ENCODE results near the gene TMEM41B.
"Not testable (repeated sequence)": the region's sequence is repeated elsewhere in the genome, so short reads cannot be mapped to it uniquely, and the experiment has no call there.

TMEM41B gene

DNA sequence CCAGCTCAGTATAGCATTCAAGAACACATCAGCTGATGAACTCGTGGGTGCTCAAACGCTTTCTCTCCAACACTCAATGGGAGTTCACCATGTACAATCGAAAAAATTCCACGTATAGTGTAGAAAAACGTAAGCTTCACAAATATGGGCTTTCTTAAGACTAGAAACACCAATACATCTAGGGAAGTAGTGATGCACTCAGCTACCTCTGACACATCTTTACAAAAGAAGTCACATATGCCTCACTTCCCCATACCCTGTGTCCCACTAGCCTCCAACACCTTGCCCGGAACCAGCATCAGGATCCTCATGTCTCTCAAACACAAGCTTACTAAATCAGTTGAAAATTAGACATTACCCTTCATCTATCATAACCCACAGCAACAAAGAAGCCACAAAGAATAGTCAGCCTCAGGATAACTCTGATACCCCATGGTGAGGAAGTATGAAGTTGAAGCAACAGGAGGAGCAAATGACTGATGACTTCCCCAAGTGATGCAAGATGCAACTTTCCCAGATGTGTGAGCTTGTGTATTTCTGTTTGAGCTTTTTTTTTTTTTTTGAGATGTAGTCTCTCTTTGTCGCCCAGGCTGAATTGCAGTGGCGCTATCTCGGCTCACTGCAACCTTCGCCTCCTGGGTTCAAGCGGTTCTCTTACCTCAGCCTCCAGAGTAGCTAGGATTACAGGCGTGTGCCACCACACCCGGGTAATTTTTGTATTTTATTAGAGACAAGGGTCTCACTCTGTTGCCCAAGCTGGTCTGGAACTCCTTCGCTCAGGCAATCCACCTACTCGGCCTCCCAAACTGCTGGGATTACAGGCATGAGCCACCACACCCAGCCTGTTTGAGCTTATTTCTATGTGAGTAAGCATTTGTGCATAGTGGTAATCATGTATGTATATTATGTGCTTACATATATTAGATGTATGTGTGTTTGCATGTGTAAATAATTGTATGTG is 40.7 kb downstream of the TMEM41B start:
- H3K4me1 ChIP-seq (ENCODE audit: control insufficient read depth, insufficient read depth, low read length, poor library complexity, severe bottlenecking), result no peaks in the 10 kb centered on the region
- no peak overlapping the region for H3K27ac ChIP-seq (ENCODE audit: insufficient read depth, low read length, poor library complexity, severe bottlenecking)
- H3K36me3 ChIP-seq (ENCODE audit: control insufficient read depth, insufficient read depth, low read length), result no peaks in the 10 kb centered on the region
- no peak for DNase-seq
- no peaks in the 10 kb centered on the region for H3K27me3 ChIP-seq (replicated peaks; ENCODE audit: control insufficient read depth, insufficient read depth, low read length, poor library complexity, severe bottlenecking)
- H3K9me3 ChIP-seq (ENCODE audit: control insufficient read depth, low read length), result no peaks in the 10 kb centered on the region
- no peak overlapping the region for H3K4me3 ChIP-seq (ENCODE audit: insufficient read depth, low read depth, low read length, poor library complexity, severe bottlenecking)

DNA sequence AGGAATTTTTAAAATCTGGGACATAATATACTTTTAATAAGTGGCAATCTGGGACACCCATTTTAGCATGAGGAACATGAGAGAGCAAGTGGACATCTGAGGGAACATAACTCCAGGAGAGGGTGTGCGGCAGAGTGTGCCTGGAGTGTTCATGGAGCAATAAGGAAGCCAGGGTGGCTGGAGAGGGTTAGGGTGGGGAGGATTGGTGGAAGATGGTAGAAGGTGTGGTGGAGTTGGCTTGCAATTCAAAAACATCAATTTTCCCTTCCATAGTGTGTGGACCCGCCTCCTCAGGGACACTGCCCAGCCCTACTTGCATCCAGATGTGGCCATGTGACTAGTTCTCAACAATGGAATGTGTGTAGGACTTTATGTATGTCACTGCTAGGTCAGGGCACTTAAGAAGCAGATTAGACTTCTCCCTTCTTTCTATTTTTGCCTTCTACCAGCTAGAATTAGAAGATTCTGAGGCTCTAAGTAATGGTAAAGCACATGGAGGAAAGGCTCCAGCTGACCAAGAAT is 44.8 kb downstream of the TMEM41B start:
- Histone ChIP-seq H3K9me3 (ENCODE audit: control insufficient read depth, low read length) (no peaks in the 10 kb centered on the region), H3K4me1 (ENCODE audit: control insufficient read depth, insufficient read depth, low read length, poor library complexity, severe bottlenecking) (no peaks in the 10 kb centered on the region), H3K27me3 (replicated peaks; ENCODE audit: control insufficient read depth, insufficient read depth, low read length, poor library complexity, severe bottlenecking) (no peaks in the 10 kb centered on the region), H3K4me3 (ENCODE audit: insufficient read depth, low read depth, low read length, poor library complexity, severe bottlenecking) (no peak overlapping the region), H3K27ac (ENCODE audit: insufficient read depth, low read length, poor library complexity, severe bottlenecking) (no peak overlapping the region), H3K36me3 (ENCODE audit: control insufficient read depth, insufficient read depth, low read length) (no peaks in the 10 kb centered on the region)
- no peak for DNase-seq

DNA sequence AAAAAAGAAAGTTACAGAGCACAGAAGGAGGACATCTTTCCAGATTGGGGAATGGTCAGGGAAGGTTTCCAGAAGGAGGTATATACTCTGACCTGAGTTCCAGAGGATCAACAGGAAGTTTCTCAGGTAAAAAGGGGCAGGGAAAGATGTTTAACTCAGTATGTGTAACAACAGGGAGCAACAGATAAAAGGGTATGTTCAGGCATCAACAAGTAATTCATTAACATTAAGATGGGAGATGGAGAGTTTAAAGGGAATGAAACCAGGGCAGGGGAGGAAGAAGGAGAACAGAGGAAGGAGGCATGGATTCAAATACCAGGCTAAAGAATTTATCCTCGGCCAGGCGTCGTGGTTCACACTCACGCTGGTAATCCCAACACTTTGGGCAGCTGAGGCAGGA is 46.7 kb downstream of the TMEM41B start:
- Histone ChIP-seq H3K4me3 (ENCODE audit: insufficient read depth, low read depth, low read length, poor library complexity, severe bottlenecking) (no peak overlapping the region), H3K4me1 (ENCODE audit: control insufficient read depth, insufficient read depth, low read length, poor library complexity, severe bottlenecking) (no peaks in the 10 kb centered on the region), H3K27me3 (replicated peaks; ENCODE audit: control insufficient read depth, insufficient read depth, low read length, poor library complexity, severe bottlenecking) (no peaks in the 10 kb centered on the region), H3K36me3 (ENCODE audit: control insufficient read depth, insufficient read depth, low read length) (no peaks in the 10 kb centered on the region), H3K27ac (ENCODE audit: insufficient read depth, low read length, poor library complexity, severe bottlenecking) (no peak overlapping the region), H3K9me3 (ENCODE audit: control insufficient read depth, low read length) (no peaks in the 10 kb centered on the region)
- no peak for DNase-seq

DNA sequence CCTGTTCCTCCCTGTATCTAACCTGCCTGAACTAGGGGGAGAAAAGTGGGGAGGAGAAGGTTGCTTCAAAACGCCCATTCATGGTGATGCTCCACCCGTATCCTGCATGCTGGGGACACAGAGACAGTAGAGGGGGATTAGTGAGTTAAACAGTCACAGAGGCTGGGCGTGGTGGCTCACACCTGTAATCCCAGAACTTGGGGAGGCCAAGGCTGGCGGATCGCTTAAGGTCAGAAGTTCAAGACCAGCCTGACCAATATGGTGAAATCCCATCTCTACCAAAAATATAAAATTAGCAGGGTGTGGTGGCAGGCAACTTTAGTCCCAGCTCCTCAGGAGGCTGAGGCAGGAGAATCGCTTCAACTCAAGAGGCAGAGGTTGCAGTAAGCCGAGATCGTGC is 47.5 kb downstream of the TMEM41B start:
- no peaks in the 10 kb centered on the region for H3K36me3 ChIP-seq (ENCODE audit: control insufficient read depth, insufficient read depth, low read length)
- DNase-seq, result no peak
- no peak overlapping the region for H3K27ac ChIP-seq (ENCODE audit: insufficient read depth, low read length, poor library complexity, severe bottlenecking)
- no peaks in the 10 kb centered on the region for H3K9me3 ChIP-seq (ENCODE audit: control insufficient read depth, low read length)
- H3K4me3 ChIP-seq (ENCODE audit: insufficient read depth, low read depth, low read length, poor library complexity, severe bottlenecking), result no peak overlapping the region
- H3K4me1 ChIP-seq (ENCODE audit: control insufficient read depth, insufficient read depth, low read length, poor library complexity, severe bottlenecking), result peaks cover 2% of the 10 kb centered on the region
- H3K27me3 ChIP-seq (replicated peaks; ENCODE audit: control insufficient read depth, insufficient read depth, low read length, poor library complexity, severe bottlenecking), result no peaks in the 10 kb centered on the region

DNA sequence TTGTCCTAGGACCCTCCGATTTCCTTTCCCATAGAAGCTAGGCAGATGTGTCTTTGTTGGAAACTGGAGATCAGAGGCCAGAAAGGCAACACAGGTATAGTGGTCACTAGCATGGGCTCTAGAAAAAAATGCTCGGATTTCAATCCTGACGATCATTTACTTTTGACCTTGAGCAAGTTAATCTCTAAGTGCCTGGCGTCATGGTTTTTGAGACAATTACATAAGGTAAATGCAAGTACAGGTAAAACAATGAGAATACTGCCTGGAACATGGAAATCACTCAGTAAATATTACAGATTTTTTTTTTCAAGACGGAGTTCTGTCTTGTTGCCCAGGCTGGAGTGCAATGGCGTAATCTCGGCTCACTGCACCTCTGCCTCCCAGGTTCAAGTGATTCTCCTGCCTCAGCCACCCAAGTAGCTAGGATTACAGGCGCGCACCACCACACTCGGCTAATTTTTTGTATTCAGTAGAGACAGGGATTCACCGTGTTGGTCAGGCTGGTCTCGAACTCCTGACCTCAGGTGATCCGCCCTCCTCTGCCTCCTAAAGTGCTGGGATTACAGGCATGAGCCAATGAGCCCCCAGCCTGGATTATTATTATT is 48.2 kb downstream of the TMEM41B start:
- no peaks in the 10 kb centered on the region for H3K27me3 ChIP-seq (replicated peaks; ENCODE audit: control insufficient read depth, insufficient read depth, low read length, poor library complexity, severe bottlenecking)
- H3K27ac ChIP-seq (ENCODE audit: insufficient read depth, low read length, poor library complexity, severe bottlenecking), result no peak overlapping the region
- no peak overlapping the region for H3K4me3 ChIP-seq (ENCODE audit: insufficient read depth, low read depth, low read length, poor library complexity, severe bottlenecking)
- H3K9me3 ChIP-seq (ENCODE audit: control insufficient read depth, low read length), result no peaks in the 10 kb centered on the region
- H3K36me3 ChIP-seq (ENCODE audit: control insufficient read depth, insufficient read depth, low read length), result no peaks in the 10 kb centered on the region
- peaks cover 8% of the 10 kb centered on the region for H3K4me1 ChIP-seq (ENCODE audit: control insufficient read depth, insufficient read depth, low read length, poor library complexity, severe bottlenecking)
- DNase-seq, result no peak

DNA sequence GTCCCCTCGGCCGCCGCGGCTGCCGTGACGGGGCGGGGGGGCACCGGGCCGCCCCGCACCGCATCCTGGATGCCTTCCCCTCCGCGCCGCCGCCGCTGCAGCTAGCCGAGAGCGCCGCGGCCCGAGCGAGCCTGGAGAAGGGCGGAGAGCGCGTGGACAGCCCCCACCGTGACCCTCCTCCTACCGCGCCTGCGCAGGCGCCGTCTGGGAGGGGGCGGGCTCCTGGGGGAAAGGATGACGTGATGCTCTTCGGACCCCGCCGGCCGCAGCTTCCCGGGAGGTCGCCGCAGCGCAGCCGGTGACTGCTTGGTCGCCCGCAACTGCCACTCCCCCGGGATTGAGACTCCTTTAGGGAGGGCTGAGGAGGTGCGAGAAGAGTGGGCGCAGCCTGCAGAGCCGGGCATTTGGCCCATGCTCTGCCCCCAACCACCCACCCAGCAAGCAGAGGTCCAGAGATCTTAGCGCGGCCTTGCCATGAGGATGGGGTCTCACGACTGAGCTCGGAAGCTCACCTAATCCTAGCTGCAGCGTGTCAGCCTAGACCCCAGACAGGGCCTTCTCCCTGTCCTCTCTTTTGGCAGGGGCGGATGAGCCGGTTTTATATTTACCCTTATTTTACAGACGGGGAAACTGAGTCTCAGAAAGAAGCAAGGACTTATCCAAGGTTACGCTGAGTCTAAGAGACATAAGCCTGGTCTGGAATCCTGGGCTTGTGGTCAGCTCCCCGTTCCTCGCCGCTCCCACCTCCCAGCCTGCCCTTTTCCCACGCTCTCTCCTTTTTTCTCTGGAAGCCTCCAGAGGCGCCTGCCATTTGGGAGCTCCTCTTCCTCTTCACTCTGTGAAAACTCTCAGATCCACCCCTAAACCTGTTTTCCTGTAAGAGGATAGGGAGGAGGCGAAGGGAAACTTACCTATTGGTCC is 48.9 kb downstream of the TMEM41B start, which contains the start of gene DENND5A:
TSS of gene DENND5A (minus strand) at position 140 of the 921 bp plus-strand sequence. CDS start 281 bp downstream, outside the sequence.
- Histone ChIP-seq H3K36me3 (ENCODE audit: control insufficient read depth, insufficient read depth, low read length) (no peaks in the 10 kb centered on the region), H3K4me1 (ENCODE audit: control insufficient read depth, insufficient read depth, low read length, poor library complexity, severe bottlenecking) (peaks cover 15% of the 10 kb centered on the region), H3K4me3 (ENCODE audit: insufficient read depth, low read depth, low read length, poor library complexity, severe bottlenecking) (peak within 1 kb of the TSS; percentile 85), H3K27ac (ENCODE audit: insufficient read depth, low read length, poor library complexity, severe bottlenecking) (peak within 1 kb of the TSS; percentile 69), H3K9me3 (ENCODE audit: control insufficient read depth, low read length) (no peaks in the 10 kb centered on the region), H3K27me3 (replicated peaks; ENCODE audit: control insufficient read depth, insufficient read depth, low read length, poor library complexity, severe bottlenecking) (no peaks in the 10 kb centered on the region)
- DNase-seq, result peak; percentile 18 to 45 (median 34)

DNA sequence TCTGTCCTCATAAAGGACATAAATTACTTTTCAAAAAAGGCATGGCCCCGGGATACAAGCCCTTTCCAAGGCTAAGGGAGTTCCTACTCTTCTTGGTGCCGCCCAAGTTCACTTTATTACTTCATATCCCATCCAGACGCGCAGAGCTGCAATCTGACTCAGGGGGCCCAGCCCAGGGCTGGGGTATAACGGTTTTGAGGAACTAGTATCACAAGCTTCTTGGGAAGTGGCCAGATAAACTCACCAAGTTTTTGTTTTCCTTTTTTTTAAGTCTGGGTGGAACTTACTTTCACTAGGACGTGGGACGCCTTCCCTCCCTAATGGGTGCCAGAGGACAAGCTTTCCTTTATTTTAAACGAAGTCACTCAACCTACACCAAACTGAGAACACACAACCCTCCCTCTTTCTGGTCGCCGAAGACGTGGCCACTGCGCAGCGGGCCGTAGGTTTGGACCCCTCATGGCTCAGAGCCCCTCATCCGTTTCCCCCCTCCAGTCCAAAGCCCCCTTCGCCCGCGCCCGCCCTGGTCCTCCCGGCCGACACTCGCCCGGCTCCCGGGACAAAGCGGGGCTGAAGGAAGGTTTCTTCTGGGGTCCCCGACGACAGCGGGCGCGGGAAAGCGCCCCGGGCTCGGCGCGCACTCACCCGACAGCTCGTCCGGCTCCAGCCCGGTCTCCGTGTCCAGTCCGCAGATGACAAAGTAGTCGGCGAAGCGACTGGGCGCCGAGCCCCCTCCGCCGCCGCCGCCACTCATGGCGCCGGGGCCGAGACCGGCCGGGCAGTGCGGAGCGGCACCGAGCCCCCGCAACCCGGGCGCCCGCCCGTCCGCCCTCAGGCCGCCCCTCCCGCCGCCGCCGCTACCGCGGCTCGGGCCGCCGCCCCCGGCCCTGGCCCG is 49.8 kb downstream of the TMEM41B start:
- Histone ChIP-seq H3K4me1 (ENCODE audit: control insufficient read depth, insufficient read depth, low read length, poor library complexity, severe bottlenecking) (peaks cover 21% of the 10 kb centered on the region), H3K36me3 (ENCODE audit: control insufficient read depth, insufficient read depth, low read length) (no peaks in the 10 kb centered on the region), H3K27ac (ENCODE audit: insufficient read depth, low read length, poor library complexity, severe bottlenecking) (peak overlapping the region; percentile 69), H3K4me3 (ENCODE audit: insufficient read depth, low read depth, low read length, poor library complexity, severe bottlenecking) (peak overlapping the region; percentile 85), H3K27me3 (replicated peaks; ENCODE audit: control insufficient read depth, insufficient read depth, low read length, poor library complexity, severe bottlenecking) (no peaks in the 10 kb centered on the region), H3K9me3 (ENCODE audit: control insufficient read depth, low read length) (no peaks in the 10 kb centered on the region)
- no peak for DNase-seq

DNA sequence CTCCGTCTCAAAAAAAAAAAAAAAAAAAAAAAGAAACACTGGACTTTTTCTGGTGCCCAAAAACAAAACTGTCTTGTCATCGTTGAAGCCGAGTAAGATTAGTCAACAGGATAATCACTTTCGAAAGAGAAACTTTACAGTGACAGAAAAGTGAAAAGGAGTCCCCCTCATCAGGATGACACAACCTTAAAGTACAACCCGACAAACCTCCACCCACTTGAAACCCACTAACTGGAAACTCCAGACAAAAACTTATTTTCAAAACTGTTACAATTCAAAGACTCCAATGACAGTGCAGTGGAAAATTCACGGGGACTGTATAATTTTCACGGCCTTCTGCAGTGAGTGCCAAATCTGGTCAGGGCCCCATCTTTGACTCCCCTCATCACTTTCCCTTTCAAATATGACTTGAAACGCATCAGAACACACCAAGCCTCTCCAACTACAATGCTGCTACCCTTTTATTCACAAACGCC is 50.5 kb downstream of the TMEM41B start:
- DNase-seq, result no peak
- Histone ChIP-seq H3K4me3 (ENCODE audit: insufficient read depth, low read depth, low read length, poor library complexity, severe bottlenecking) (peak overlapping the region; percentile 85), H3K27me3 (replicated peaks; ENCODE audit: control insufficient read depth, insufficient read depth, low read length, poor library complexity, severe bottlenecking) (no peaks in the 10 kb centered on the region), H3K4me1 (ENCODE audit: control insufficient read depth, insufficient read depth, low read length, poor library complexity, severe bottlenecking) (peaks cover 21% of the 10 kb centered on the region), H3K36me3 (ENCODE audit: control insufficient read depth, insufficient read depth, low read length) (no peaks in the 10 kb centered on the region), H3K27ac (ENCODE audit: insufficient read depth, low read length, poor library complexity, severe bottlenecking) (peak overlapping the region; percentile 69), H3K9me3 (ENCODE audit: control insufficient read depth, low read length) (no peaks in the 10 kb centered on the region)

DNA sequence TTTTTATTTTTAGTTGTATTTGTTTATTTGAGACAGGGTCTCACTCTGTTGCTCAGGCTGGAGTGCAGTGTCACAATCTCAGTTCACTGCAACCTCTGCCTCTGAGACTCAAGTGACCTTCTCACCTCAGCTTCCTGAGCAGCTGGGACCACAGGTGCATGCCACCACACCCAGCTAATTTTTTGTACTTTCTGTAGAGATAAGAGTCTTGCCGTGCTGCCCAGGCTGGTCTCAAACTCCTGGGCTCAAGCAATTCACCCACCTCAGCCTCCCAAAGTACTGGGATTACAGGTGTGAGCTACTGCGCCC is 53.6 kb downstream of the TMEM41B start:
- not testable (repeated sequence) for H3K36me3 ChIP-seq (ENCODE audit: control insufficient read depth, insufficient read depth, low read length); DNase-seq; H3K4me3 ChIP-seq (ENCODE audit: insufficient read depth, low read depth, low read length, poor library complexity, severe bottlenecking); H3K9me3 ChIP-seq (ENCODE audit: control insufficient read depth, low read length); H3K27me3 ChIP-seq (replicated peaks; ENCODE audit: control insufficient read depth, insufficient read depth, low read length, poor library complexity, severe bottlenecking); H3K27ac ChIP-seq (ENCODE audit: insufficient read depth, low read length, poor library complexity, severe bottlenecking)
- peaks cover 21% of the 10 kb centered on the region for H3K4me1 ChIP-seq (ENCODE audit: control insufficient read depth, insufficient read depth, low read length, poor library complexity, severe bottlenecking)
